ENCODE data around the gene CAMTA1. TPM values are rescaled to one million over a fixed set of nuclear protein-coding genes. Genes with fewer than 3 reads are reported as not detected.

Gene CAMTA1
- total and polyA plus RNA-seq, 2 experiments from 2014 or later: 213 to 341 TPM

DNA sequence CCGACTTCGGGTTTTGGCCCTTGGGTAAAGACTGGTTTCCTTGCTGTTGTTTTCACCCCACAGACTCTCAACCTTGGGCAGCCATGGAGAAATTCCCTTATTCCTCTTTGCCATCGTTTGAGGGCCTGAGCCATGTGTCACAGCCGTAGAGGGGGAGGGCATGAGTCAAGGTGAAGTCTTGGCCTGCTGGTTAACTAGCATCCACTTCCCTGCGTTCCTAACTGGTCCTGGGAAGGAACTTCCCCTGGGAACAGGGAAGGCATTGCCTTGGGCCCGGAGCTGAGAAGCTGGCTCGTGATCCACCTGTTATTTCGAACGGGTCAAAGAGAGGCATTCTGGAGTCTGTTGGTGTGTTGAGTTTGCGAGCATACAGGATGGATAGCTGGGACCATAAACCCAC lies 464.9 kb downstream of the CAMTA1 start:
- TF ChIP-seq, protein P1, sequence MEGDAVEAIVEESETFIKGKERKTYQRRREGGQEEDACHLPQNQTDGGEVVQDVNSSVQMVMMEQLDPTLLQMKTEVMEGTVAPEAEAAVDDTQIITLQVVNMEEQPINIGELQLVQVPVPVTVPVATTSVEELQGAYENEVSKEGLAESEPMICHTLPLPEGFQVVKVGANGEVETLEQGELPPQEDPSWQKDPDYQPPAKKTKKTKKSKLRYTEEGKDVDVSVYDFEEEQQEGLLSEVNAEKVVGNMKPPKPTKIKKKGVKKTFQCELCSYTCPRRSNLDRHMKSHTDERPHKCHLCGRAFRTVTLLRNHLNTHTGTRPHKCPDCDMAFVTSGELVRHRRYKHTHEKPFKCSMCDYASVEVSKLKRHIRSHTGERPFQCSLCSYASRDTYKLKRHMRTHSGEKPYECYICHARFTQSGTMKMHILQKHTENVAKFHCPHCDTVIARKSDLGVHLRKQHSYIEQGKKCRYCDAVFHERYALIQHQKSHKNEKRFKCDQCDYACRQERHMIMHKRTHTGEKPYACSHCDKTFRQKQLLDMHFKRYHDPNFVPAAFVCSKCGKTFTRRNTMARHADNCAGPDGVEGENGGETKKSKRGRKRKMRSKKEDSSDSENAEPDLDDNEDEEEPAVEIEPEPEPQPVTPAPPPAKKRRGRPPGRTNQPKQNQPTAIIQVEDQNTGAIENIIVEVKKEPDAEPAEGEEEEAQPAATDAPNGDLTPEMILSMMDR (IDR thresholded peaks at IDR 0.05; ENCODE audit: low read depth, low read length): no peak
- Histone ChIP-seq H3K36me3 (no peaks in the 10 kb centered on the region), H3K27me3 (no peaks in the 10 kb centered on the region), H3K27ac (no peak overlapping the region), H3K9me3 (ENCODE audit: low read depth) (no peaks in the 10 kb centered on the region), H3K4me1 (ENCODE audit: low read depth) (no peaks in the 10 kb centered on the region), H3K4me3 (no peak overlapping the region)
- DNase-seq (ENCODE audit: low read depth in 1 of 2, low spot score in 1 of 2): no peak

DNA sequence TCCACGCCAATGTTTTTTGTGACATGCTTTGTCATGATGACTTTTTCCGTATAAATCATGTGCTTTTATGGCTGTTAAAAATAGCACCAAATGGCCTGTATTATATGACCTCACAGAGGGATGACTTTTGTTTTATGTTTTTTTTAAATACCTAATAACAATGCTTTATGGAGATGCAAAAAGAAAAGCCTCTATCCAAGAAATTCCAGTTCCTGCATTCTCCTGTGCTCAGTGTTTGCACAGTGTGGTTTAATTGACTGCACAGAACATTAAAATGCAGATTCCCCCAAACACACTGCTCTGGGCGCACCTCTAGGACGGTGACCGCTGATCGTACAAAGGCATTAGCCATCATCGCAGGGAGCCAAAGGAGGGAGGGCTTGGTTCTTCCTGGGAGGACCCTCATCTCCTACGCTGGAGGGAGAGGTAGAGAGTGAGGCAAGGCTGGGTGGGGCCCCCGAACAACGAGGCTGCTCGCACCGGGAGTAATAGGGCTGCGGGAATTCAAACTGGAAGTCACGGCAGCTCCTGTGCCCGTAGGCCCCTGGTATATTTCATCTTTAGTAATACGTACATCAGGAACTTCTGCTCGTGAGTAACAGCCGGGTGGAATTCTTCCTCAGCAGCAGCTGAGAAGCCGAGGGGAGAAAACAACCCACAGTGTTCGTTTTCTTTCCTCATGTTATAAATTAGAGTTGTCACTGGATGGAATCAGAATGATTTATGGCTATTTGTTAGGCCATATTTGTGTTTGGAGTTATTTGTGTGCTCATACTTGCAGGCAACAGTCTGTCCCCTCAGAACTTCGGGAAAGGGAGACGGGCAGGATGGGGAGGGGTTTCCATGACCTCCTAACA lies 465.6 kb downstream of the CAMTA1 start:
- no peaks in the 10 kb centered on the region for H3K27me3 ChIP-seq
- H3K4me1 ChIP-seq (ENCODE audit: low read depth): no peaks in the 10 kb centered on the region
- H3K27ac ChIP-seq: no peak overlapping the region
- DNase-seq (ENCODE audit: low read depth in 1 of 2, low spot score in 1 of 2): no peak
- no peaks in the 10 kb centered on the region for H3K9me3 ChIP-seq (ENCODE audit: low read depth)
- no peaks in the 10 kb centered on the region for H3K36me3 ChIP-seq
- no peak overlapping the region for H3K4me3 ChIP-seq
- TF ChIP-seq, protein P1 (IDR thresholded peaks at IDR 0.05; ENCODE audit: low read depth, low read length): no peak

DNA sequence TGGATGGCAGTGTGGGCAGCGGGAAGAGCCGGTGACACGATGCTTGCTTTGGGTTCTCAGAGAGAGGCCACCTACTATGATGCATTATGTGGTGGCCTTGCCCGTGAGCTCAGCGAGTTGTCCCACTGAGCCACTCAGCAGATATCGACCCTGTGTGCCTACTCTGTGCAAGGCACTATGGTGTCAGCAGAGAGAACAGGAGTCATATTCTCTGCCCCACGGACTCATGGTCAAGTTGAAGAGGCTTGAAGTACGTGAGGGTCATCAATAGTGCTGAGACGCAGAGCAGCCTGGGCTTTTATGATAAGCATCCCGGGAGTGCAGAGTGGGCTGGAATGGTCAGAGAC lies 466.2 kb downstream of the CAMTA1 start:
- no peak for DNase-seq (ENCODE audit: low read depth in 1 of 2, low spot score in 1 of 2)
- Histone ChIP-seq H3K4me1 (ENCODE audit: low read depth) (no peaks in the 10 kb centered on the region), H3K27me3 (no peaks in the 10 kb centered on the region), H3K4me3 (no peak overlapping the region), H3K27ac (no peak overlapping the region), H3K36me3 (no peaks in the 10 kb centered on the region), H3K9me3 (ENCODE audit: low read depth) (no peaks in the 10 kb centered on the region)
- TF ChIP-seq, protein P1 (IDR thresholded peaks at IDR 0.05; ENCODE audit: low read depth, low read length): no peak

DNA sequence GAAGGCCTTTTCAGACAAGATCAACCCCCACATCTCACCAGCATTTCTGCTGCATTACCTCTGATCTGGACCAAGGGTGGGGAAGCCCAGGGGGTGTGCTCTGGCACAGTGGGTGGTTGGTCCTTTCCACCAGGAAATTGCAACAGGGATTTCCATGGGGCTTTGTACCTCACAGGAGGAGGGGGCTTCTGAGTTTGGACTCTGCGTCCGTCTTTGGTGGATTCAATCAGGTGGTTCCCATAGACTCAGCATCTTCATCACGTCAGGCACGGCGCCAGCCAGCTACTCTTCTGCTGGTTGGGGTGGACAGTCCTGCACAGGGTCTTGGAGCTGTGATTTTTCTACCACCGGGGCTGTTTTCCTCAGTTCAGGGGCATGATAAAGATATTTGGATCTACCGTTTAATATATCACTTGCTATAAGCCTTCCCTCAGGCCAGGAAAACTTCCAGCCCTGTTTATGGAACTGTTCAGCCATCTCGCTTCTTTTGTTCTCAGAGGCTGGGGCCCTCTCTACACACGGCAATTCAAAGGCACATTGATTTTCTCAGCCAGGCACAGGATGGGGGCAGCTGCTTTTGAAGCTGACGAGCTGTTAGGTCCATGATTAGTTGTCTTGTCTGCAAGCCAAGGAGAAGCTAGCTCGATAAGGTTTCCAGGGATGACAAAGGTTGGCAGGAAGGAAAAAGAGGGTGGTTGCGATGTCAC lies 467.3 kb downstream of the CAMTA1 start:
- no peaks in the 10 kb centered on the region for H3K27me3 ChIP-seq
- no peak overlapping the region for H3K27ac ChIP-seq
- H3K4me3 ChIP-seq: no peak overlapping the region
- TF ChIP-seq, protein P1 (IDR thresholded peaks at IDR 0.05; ENCODE audit: low read depth, low read length): no peak
- no peaks in the 10 kb centered on the region for H3K9me3 ChIP-seq (ENCODE audit: low read depth)
- no peaks in the 10 kb centered on the region for H3K36me3 ChIP-seq
- DNase-seq (ENCODE audit: low read depth in 1 of 2, low spot score in 1 of 2): no peak
- H3K4me1 ChIP-seq (ENCODE audit: low read depth): no peaks in the 10 kb centered on the region

DNA sequence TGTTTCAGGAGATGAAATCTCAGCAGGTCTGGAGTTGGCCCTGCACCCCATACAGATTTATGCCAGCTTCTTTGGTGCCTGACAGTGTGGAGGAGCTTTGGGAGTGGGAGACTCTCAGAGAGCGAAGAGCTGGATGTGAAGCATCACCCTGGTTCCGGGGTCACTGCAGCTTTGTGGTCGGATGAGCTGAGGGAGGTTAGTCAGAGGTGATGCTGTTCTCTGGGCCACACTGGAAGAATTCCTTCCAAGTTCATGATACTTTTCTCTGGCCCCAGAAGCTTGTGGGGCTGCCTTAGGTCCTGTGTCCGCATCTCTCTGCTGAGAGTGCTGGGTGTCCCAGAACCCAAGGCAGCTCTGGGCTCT lies 467.8 kb downstream of the CAMTA1 start:
- Histone ChIP-seq H3K36me3 (no peaks in the 10 kb centered on the region), H3K4me3 (no peak overlapping the region), H3K4me1 (ENCODE audit: low read depth) (no peaks in the 10 kb centered on the region), H3K27me3 (no peaks in the 10 kb centered on the region), H3K9me3 (ENCODE audit: low read depth) (no peaks in the 10 kb centered on the region), H3K27ac (no peak overlapping the region)
- DNase-seq (ENCODE audit: low read depth in 1 of 2, low spot score in 1 of 2): no peak
- TF ChIP-seq, protein P1 (IDR thresholded peaks at IDR 0.05; ENCODE audit: low read depth, low read length): no peak

Data from cardiac muscle cell (in vitro differentiated cells and primary cell).